GM19467 (cell line): ENCODE results near the gene ARL15.
"Not testable (repeated sequence)": the region's sequence is repeated elsewhere in the genome, so short reads cannot be mapped to it uniquely, and the experiment has no call there.

Experiments used
- ATAC-seq: cut with Tn5 transposase; IDR thresholded peaks from one replicate; pipeline ENCODE4 v1.9.1; 2021; ENCODE audit warnings: mild to moderate bottlenecking, moderate library complexity; ENCODE audit not compliant: unreplicated experiment

The ARL15 gene

DNA sequence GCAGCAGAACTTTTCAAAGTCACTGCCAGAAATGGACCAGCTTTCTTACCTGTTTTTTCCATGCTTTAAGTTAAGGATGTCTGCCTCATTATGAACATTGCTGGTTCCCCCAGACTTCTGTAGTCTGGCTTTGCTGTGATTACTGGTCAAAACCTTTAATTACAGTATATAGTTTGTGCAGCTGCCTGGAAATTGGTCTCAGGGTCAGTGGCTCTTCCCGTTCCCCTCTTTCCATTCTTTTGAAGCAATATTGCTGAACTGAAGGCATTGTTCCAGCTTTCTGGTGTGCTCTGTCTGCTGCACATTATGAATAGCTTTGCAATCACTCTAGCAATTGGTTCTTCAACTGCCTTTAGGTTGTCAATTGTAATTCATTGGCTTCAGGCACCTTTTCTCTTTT, 206.5 kb downstream of the ARL15 start:
- ATAC-seq: no peak

GRCh38 chr5:54098267-54098666, 212.1 kb downstream of the ARL15 start:
- no peak for ATAC-seq

GRCh38 chr5:54095969-54096368, 214.4 kb downstream of the ARL15 start:
- ATAC-seq: no peak

DNA sequence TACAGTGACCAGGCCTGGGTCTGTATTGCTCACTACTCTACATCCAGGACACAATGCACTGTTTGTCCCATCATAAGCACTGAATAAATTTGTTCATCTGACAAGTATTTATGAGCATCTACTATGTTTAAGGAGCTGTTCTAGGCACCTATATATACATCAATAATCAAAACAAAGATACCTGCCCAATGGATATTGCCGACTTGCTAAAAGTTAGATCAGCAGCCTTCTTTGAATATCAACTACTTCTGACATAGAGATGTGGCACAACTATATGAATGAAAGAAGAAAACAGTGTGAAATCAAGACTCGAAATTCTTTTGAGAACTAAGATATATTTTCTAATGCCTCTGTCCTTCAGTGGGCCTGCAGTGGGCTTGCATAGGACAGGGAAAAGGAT, 215.7 kb downstream of the ARL15 start:
- ATAC-seq: no peak

DNA sequence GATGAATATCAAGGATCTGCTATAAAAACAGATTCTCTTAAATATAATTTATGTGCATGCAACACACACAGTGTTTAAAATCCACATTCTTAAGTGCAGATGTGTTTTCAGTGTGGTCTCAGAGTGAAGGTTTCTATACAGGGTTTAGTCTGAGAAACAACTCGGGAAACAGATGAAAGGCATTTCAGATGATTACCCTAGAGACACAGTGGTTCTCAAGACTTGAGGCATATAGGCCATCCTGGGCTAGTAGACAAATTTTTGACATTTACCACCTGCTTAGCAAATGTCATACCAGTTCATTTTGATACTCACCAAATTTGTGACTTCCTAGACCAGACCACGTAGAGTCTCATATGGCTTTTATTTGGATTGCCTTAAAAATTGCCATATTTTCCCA, 216.5 kb downstream of the ARL15 start:
- ATAC-seq: no peak

GRCh38 chr5:54093081-54093492, 217.3 kb downstream of the ARL15 start:
- ATAC-seq: no peak

GRCh38 chr5:54091307-54092130, 218.9 kb downstream of the ARL15 start:
- no peak for ATAC-seq

DNA sequence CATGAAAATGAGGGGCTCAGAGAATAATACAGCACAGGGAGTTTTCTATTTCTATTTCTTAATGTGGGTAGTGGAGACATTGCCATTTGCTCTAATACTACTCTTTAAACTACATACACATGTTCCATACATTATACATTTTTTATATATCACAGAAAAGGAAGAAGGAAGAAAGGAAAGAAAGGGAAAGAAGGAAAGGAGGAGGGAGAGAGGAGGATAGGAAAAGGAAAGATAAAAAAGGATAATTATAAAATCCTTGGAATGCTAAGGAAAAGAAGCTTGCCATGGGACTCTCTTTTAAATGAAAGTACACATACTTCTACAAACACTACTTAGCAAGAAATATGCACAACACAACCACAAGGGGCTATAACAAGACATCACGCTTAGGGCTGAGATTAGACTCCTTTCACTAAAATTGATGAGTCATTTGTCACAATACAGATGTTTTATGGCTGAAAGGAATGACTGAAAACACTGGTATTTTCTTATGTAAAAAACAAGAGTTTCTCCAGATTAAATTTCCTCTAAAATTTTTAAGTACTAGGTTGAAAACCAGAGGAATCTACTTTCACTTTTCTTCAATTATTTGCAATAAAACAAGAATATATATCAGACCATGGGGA, 219.8 kb downstream of the ARL15 start:
- no peak for ATAC-seq

DNA sequence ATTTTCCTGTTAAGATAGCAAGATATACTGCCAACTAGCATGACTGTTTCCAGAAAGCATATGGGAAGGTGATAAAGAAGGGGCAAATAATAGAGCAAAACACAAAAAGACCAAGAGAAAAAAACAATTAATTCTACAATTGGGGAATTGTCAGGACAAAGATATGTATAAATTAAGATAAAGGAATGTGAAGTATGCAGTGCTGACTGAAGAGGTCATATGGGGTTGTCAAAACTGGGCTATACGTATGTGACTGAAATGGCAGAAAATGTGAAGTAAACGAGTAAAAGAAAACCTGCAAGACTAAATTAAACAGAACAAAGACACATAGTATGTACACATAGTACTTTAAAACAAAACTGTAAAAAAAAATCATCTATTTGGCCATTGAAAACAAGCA, 222.3 kb downstream of the ARL15 start:
- ATAC-seq: no peak

DNA sequence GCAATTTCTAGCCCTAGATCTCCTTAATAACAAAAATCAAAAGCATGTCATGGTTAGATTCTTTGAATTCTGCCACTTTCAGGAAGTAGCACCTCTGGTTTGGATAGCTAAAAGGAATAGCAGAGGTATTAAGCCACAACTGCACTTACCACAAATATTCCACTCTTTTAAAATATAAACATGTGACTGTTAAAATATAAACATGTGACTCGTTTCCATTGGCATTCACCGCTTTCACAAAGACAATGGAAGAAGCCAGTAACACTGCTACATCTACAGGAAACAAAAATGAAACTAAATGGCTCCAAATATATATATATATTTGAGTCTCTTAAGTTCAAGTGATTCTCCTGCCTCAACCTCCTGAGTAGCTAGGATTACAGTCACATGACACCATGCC, 222.9 kb downstream of the ARL15 start:
- ATAC-seq: no peak

DNA sequence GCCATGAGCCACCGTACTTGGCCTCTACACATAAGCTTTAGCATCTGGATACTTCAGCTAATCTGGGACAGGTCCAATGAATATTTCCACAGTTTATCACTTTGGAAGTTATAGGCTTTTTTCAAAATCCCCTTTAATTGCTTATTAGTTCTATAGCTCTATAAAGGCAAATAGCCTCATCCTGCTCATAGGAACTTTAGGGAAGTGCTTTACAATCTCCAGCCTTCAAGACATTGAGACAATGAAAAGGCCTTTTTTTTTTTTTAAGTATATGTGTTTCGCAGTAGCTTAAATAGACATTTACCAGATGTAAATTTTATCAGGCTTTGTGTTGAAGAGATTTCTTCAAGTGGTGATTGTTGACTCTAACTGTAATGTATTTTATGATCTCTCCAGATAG, 224.2 kb downstream of the ARL15 start:
- no peak for ATAC-seq

- ATAC-seq: no peak
These were observed 225.7 kb downstream of the ARL15 start for GRCh38 chr5:54084696-54085095.

DNA sequence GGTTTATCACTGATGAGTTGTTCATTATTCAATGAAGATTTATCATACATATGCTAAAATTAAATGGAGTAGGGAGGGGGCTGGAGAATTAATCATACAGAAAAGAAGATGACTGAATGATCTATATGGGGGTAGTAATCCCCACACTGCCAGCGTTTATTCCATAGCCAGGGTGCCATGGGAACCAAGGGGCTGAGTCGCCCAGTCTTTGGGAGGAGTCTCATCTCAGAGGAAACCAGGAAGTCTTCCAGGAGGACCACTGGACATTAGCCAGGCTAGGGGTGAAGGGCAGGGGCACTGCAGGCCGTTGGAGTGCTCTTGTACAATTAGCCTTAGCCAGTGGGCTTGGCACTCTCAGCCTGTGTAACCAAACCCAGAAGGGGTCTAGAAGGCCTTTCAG, 226.5 kb downstream of the ARL15 start:
- ATAC-seq: no peak

GRCh38 chr5:54083245-54083644, 227.1 kb downstream of the ARL15 start:
- no peak for ATAC-seq

DNA sequence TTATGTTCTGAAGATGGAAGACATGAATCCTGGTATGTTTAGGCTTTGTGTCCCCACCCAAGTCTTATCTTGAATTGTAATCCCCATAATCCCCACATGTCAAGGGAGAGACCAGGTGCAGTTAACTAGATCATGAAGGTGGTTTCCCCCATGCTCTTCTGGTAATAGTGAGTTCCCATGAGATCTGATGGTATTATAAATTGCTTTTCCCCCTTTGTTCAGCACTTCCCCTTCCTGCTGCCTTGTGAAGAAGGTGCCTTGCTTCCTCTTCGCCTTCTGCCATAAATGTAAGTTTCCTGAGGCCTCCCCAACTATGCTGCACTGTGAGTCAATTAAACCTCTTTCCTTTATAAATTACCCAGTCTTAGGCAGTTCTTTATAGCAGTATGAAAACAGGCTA, 229.0 kb downstream of the ARL15 start:
- ATAC-seq: no peak

GRCh38 chr5:54080831-54081230, 229.5 kb downstream of the ARL15 start:
- ATAC-seq: no peak

DNA sequence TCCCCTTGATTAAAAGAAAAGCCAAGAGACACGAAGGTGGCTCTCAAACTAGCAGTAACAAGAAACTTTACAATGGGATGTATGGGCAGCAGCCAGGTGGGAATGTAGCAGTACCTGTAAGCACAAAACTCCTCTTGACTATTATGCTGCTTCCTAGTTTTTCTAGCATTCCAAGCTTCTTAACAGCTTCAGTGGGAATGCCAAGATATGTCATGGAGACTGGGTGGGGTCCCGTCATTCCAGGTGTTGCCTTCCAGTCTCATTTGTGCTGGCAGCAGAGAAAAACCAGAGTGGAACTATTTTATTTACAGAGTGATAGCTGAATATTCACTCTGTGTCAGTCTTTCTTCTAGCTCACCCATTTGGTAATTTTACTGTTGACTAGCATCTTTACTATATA, 236.6 kb downstream of the ARL15 start:
- no peak for ATAC-seq

DNA sequence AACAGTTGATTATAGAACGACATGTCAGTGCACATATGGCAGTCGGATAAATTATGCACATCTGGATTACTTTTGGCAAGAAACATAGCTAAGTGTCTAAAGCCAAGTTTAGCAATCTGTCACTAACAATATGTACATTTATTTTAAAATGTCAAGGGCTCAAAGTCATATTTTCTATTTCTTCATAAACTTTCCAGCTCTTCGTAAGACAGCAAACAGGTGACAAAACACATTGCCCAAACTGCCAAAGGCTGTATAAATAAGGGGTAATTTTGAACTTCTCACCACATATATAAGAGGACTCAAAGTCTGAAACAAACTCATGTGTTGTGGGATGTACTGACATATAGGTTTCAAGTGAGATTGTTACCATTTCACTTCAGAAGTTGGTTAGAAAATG, 237.2 kb downstream of the ARL15 start:
- ATAC-seq: no peak

DNA sequence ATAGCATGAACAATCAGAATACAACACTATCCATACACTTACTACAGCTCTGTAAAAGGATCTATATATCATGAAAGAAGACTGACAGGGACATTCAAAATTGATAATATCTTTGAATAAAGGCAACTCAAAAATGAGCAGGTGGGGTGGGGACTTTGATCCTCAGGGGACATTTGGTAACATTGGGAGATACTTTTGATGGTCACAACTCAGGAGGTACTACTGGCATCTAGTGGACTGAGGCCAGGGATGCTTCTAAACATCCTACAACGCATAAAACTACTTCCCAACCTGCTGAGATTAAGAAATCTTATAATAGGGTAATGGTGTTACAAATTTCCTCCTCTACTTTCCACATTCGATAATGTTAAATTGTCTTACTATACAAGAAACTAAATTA, 243.9 kb downstream of the ARL15 start:
- ATAC-seq: no peak

DNA sequence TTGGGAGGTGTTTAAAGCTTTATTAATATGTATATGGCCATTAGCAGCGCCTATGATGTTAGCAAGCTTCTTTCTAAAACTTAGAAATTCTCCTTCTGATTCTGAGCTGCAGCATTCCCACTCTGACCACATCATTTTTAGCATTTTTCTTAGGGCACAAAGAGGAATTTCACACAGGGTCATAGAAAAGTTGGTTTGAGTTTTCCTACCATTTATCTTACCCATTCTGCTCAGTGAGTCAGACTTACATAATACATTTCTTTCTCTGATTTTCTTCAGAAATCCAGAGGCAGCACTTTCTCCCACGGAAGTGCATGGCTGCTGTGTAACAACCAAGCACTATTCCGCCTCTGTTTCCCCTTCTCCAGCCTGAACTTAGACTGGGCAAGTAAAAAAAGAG, 246.6 kb downstream of the ARL15 start:
- no peak for ATAC-seq

- ATAC-seq: no peak
These were observed 247.4 kb downstream of the ARL15 start for GRCh38 chr5:54062958-54063357.

DNA sequence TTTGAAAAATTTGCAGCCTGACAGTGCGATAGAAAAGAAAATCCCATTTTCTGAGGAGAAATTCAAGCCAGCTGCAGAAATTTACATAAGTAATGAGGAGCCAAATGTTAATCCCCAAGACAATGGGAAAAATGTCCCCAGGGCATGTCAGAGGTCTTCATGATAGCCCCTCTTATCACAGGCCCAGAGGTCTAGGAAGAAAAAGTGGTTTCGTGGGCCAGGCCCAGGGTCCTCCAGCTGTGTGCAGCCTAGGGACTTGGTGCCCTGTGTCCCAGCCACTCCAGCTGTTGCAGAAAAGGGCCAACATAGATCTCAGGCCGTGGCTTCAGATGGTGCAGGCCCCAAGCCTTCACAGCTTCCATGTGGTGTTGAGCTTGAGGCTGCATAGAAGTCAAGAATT, 249.5 kb downstream of the ARL15 start:
- not testable (repeated sequence) for ATAC-seq

DNA sequence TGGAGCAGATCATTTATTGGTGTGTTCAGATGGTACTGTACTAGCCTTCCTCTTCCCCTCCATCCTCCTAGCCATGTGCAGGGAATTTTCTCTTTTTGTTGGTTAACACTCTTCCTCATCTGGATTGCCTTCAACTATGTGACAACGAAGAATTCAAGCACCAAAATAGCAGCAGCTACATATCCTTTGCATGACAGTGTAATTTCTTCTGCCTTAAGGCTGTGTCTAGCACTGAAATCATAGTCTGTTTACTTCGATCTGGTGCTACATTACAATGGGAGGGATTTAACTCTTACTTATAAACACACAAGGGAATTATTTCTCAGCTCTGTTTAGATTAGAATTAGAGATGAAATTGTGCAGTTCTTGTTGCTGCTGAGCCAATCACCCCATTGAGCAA, 260.4 kb downstream of the ARL15 start:
- no peak for ATAC-seq
